Stimulated activated CD4-positive, alpha-beta T cell treated with anti-CD3 and anti-CD28 coated beads, Interleukin-15, amount 100 ng/mL, for 1 hour (primary cell): ENCODE data around the gene MROH2A.

Experiments
- DNase-seq, 2 donors: peaks; one replicate each; pipeline ENCODE4 v3.0.0-alpha.2; 2020; ENCODE audit warnings: low read depth in 1 of 2, low spot score in 1 of 2

MROH2A gene

GRCh38 chr2:233818639-233819621, 40.8 kb downstream of the MROH2A start:
- DNase-seq: no peak

GRCh38 chr2:233819884-233820773, 42.0 kb downstream of the MROH2A start:
- no peak for DNase-seq

- no peak for DNase-seq
Measured at GRCh38 chr2:233820774-233821105, 42.6 kb downstream of the MROH2A start.

- DNase-seq: no peak
Measured at GRCh38 chr2:233821196-233821595, 43.1 kb downstream of the MROH2A start.

GRCh38 chr2:233821709-233822100, 43.6 kb downstream of the MROH2A start:
- DNase-seq: no peak

GRCh38 chr2:233822101-233822771, 44.1 kb downstream of the MROH2A start:
- no peak for DNase-seq

GRCh38 chr2:233822781-233823730, 44.9 kb downstream of the MROH2A start:
- no peak for DNase-seq

GRCh38 chr2:233823731-233824121, 45.6 kb downstream of the MROH2A start:
- no peak for DNase-seq

GRCh38 chr2:233824373-233824772, 46.2 kb downstream of the MROH2A start:
- DNase-seq: no peak

GRCh38 chr2:233828546-233829192, 50.5 kb downstream of the MROH2A start:
- no peak for DNase-seq

- DNase-seq: no peak
Measured at GRCh38 chr2:233829193-233830110, 51.3 kb downstream of the MROH2A start.

GRCh38 chr2:233830111-233830802, 52.1 kb downstream of the MROH2A start:
- DNase-seq: no peak

- no peak for DNase-seq
Measured at GRCh38 chr2:233831011-233831721, 53.0 kb downstream of the MROH2A start.

GRCh38 chr2:233831861-233832260, 53.7 kb downstream of the MROH2A start:
- DNase-seq: no peak

GRCh38 chr2:233832414-233832813, 54.3 kb downstream of the MROH2A start:
- no peak for DNase-seq

- no peak for DNase-seq
Measured at GRCh38 chr2:233832869-233833311, 54.8 kb downstream of the MROH2A start.

- no peak for DNase-seq
Measured at GRCh38 chr2:233833345-233833744, 55.2 kb downstream of the MROH2A start.
